ENCODE data around the gene SMIM20. TPM values are rescaled to one million over a fixed set of nuclear protein-coding genes. Genes with fewer than 3 reads are reported as not detected.

The SMIM20 gene
- total and polyA plus RNA-seq, 2 of the 4 experiments (the other 2 are of a cell fraction) = 13.6 to 23.1 TPM

DNA sequence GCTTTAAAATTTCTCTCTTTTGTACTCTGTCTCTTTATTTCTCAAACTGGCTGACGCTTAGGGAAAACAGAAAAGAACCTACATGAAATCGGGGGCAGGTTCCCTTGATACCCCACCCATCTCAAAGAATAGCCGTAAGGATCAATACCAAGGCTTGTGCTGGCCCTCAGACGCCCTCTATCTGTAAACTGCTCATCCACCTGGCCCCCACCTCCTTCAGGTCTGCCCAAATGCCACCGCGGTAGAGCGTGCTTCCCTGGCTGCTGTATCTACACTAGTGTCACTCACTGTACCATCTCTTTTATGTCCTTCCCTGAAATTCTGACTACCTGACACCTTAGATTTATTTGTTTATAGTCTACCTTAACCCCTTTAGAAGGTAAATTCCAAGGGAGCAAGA, 62.8 kb downstream of the SMIM20 start:
- Histone ChIP-seq H3K4ac (ENCODE audit: low read depth, low read length) (no peak overlapping the region), H3K9me1 (ENCODE audit: insufficient read depth, low read length) (no peaks in the 10 kb centered on the region), H2BK120ac (ENCODE audit: low read depth, low read length) (no peak overlapping the region), H3K18ac (ENCODE audit: low read depth, low read length) (no peak overlapping the region), H2BK20ac (ENCODE audit: low read depth, low read length) (no peak overlapping the region), H3K4me1 (ENCODE audit: control insufficient read depth, insufficient read depth, low read length) (0 out of 2 replicates have a peak, but pooled peaks cover 2% of the 10 kb centered on the region), H4K5ac (ENCODE audit: low read depth, low read length) (no peak overlapping the region), H3K36me3 (ENCODE audit: control insufficient read depth, insufficient read depth, low read length) (no peaks in the 10 kb centered on the region), H3K4me2 (ENCODE audit: low read depth, low read length) (no peak overlapping the region), H3K23ac (ENCODE audit: low read depth, low read length) (no peak overlapping the region), H3K14ac (replicated peaks; ENCODE audit: low read depth, low read length) (no peak overlapping the region), H2AK5ac (ENCODE audit: low read depth, low read length) (no peak overlapping the region), H2AK9ac (replicated peaks; ENCODE audit: low read depth, low read length, poor library complexity) (no peak overlapping the region), H4K91ac (ENCODE audit: insufficient read depth, low read depth, low read length) (no peak overlapping the region), H4K8ac (ENCODE audit: low read depth in 2 of 2, low read length in 2 of 2) (no peak overlapping the region), H2BK5ac (ENCODE audit: low read depth, low read length, poor library complexity, severe bottlenecking) (no peak overlapping the region), H3K9ac (ENCODE audit: low read depth, low read length) (no peak overlapping the region), H3K27me3 (ENCODE audit: control insufficient read depth, insufficient read depth, low read length) (peaks cover 9% of the 10 kb centered on the region), H2AFZ (replicated peaks; ENCODE audit: low read length, poor library complexity) (no peak overlapping the region), H4K20me1 (ENCODE audit: insufficient read depth, low read length) (no peaks in the 10 kb centered on the region), H2BK15ac (ENCODE audit: low read depth, low read length) (no peak overlapping the region), H3K27ac (ENCODE audit: insufficient read depth, low read length) (no peak overlapping the region), H3K79me1 (ENCODE audit: low read depth in 1 of 2, low read length in 2 of 2) (no peaks in the 10 kb centered on the region), H3K4me3 (ENCODE audit: insufficient read depth, low read depth, low read length) (no peak overlapping the region), H3K9me3 (ENCODE audit: control insufficient read depth, insufficient read depth, low read length) (no peaks in the 10 kb centered on the region), H3K56ac (ENCODE audit: extremely low read depth, insufficient read depth, low read length) (no peak overlapping the region)
- in situ Hi-C loops (cut with MboI; ENCODE audit: low sequenced_read_pairs) (loop anchor here (25.0 kb wide), 1 partner anchor 1036 kb away; no protein-coding TSS in a partner anchor), dilution Hi-C loops (cut with HindIII; ENCODE audit: low sequenced_read_pairs, unreplicated experiment) (no loop called here), intact Hi-C loops (cut with micrococcal nuclease) (no loop called here)
- TF ChIP-seq, protein P1, sequence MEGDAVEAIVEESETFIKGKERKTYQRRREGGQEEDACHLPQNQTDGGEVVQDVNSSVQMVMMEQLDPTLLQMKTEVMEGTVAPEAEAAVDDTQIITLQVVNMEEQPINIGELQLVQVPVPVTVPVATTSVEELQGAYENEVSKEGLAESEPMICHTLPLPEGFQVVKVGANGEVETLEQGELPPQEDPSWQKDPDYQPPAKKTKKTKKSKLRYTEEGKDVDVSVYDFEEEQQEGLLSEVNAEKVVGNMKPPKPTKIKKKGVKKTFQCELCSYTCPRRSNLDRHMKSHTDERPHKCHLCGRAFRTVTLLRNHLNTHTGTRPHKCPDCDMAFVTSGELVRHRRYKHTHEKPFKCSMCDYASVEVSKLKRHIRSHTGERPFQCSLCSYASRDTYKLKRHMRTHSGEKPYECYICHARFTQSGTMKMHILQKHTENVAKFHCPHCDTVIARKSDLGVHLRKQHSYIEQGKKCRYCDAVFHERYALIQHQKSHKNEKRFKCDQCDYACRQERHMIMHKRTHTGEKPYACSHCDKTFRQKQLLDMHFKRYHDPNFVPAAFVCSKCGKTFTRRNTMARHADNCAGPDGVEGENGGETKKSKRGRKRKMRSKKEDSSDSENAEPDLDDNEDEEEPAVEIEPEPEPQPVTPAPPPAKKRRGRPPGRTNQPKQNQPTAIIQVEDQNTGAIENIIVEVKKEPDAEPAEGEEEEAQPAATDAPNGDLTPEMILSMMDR (conservative IDR thresholded peaks at IDR 0.05; ENCODE audit: low read depth, low read length) = no peak
- TF ChIP-seq RAD21 (IDR thresholded peaks at IDR 0.05; ENCODE audit: low read length) = no peak
- TF ChIP-seq FOS (IDR thresholded peaks at IDR 0.05; ENCODE audit: low read depth, low read length) = no peak
- TF ChIP-seq MAZ (IDR thresholded peaks at IDR 0.05; ENCODE audit: borderline replicate concordance, low read depth, low read length) = no peak
- no peak for TF ChIP-seq MXI1 (IDR thresholded peaks at IDR 0.05; ENCODE audit: borderline replicate concordance, low read depth, low read length)
- no peak for TF ChIP-seq BHLHE40 (IDR thresholded peaks at IDR 0.05; ENCODE audit: low read depth, low read length)
- no peak for TF ChIP-seq POLR2A (IDR thresholded peaks at IDR 0.05; ENCODE audit: low read depth, low read length)
- no peak for TF ChIP-seq CEBPB (IDR thresholded peaks at IDR 0.05; ENCODE audit: low read depth, low read length)
- no peak for TF ChIP-seq CHD1 (IDR thresholded peaks at IDR 0.05; ENCODE audit: low read depth, low read length)
- no peak for TF ChIP-seq SMC3 (IDR thresholded peaks at IDR 0.05; ENCODE audit: low read depth, low read length)
- TF ChIP-seq RCOR1 (IDR thresholded peaks at IDR 0.05; ENCODE audit: insufficient replicate concordance, low read length) = no peak
- no peak for TF ChIP-seq MAFK (IDR thresholded peaks at IDR 0.05; ENCODE audit: low read depth, low read length)
- no peak for TF ChIP-seq NFE2L2 (IDR thresholded peaks at IDR 0.05; ENCODE audit: low read depth, low read length)
- TF ChIP-seq RFX5 (IDR thresholded peaks at IDR 0.05; ENCODE audit: low read depth, low read length) = no peak
- TF ChIP-seq ELK1 (IDR thresholded peaks at IDR 0.05; ENCODE audit: borderline replicate concordance, low read depth, low read length) = no peak
- TF ChIP-seq, protein P2, sequence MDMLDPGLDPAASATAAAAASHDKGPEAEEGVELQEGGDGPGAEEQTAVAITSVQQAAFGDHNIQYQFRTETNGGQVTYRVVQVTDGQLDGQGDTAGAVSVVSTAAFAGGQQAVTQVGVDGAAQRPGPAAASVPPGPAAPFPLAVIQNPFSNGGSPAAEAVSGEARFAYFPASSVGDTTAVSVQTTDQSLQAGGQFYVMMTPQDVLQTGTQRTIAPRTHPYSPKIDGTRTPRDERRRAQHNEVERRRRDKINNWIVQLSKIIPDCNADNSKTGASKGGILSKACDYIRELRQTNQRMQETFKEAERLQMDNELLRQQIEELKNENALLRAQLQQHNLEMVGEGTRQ (IDR thresholded peaks at IDR 0.05; ENCODE audit: low read depth, low read length) = no peak
- WGBS, 2 experiments (ENCODE audit: extremely low coverage in 2 of 2, insufficient read length in 1 of 2) = 78% methylated on average over 4 of the region's 7 CpGs; no CpG with 5 or more reads in 1 of the 2 experiments
- no TSS peak for BruUV-seq (replicated peaks)
- ATAC-seq (ENCODE audit: low read depth) = no peak
- DNase-seq = no peak
- ChIA-PET CTCF (no interaction called here), POLR2A (ENCODE audit: unreplicated experiment) (no interaction called here)

All from IMR-90 (cell line).